ENCODE data around the gene UBL4A. TPM values are rescaled to one million over a fixed set of nuclear protein-coding genes. Genes with fewer than 3 reads are reported as not detected.

The UBL4A gene
- total RNA-seq, 3 donors from 2014 or later (not counting 1 experiment from before 2014, with no cell fraction given) = 11.7 to 22.4 (median 17.6) TPM

- Histone ChIP-seq H3K9me3 (ENCODE audit: control insufficient read depth, insufficient read depth, low read length) (no peaks in the 10 kb centered on the region), H3K27ac (ENCODE audit: low read length) (no peak overlapping the region), H3K4me1 (ENCODE audit: control insufficient read depth, insufficient read depth, low read length) (peaks cover 45% of the 10 kb centered on the region), H3K36me3 (ENCODE audit: control insufficient read depth, insufficient read depth, low read length) (peaks cover 14% of the 10 kb centered on the region), H3K4me3 (ENCODE audit: low read length) (no peak overlapping the region), H3K27me3 (ENCODE audit: control insufficient read depth, insufficient read depth, low read length) (no peaks in the 10 kb centered on the region)
- no peaks in the 10 kb centered on the region for H3K27me3 Mint-ChIP-seq (ENCODE audit: low read depth in 2 of 2)
- 90% methylated on average over 16 of the region's 17 CpGs for WGBS (ENCODE audit: insufficient coverage)
- no peaks in the 10 kb centered on the region for H3K36me3 Mint-ChIP-seq
- intact Hi-C loops (cut with micrococcal nuclease) = loop anchor here (5.0 kb wide), 1 partner anchor 43 kb away; the partner anchor contains the start of gene RPL10
- TF ChIP-seq CTCF (IDR thresholded peaks at IDR 0.05) = no peak
- peaks cover 6 to 14% of the 10 kb centered on the region in 2 donors for H3K4me1 Mint-ChIP-seq
- no peak overlapping the region for H3K27ac Mint-ChIP-seq
- no peaks in the 10 kb centered on the region for H3K9me3 Mint-ChIP-seq
- H3K4me3 Mint-ChIP-seq = no peak overlapping the region
- ATAC-seq (no peak), DNase-seq (no peak)
These were observed 45.6 kb downstream of the UBL4A start for GRCh38 chrX:154440623-154441357.

GRCh38 chrX:154439841-154440240, 46.6 kb downstream of the UBL4A start:
- no peaks in the 10 kb centered on the region for H3K36me3 Mint-ChIP-seq

GRCh38 chrX:154437971-154438893, 48.2 kb downstream of the UBL4A start:
- ATAC-seq (no peak), DNase-seq (peak in 1 of 2 donors; percentile 2)
- H3K36me3 ChIP-seq (ENCODE audit: control insufficient read depth, insufficient read depth, low read length) = peaks cover 23% of the 10 kb centered on the region
- peak overlapping the region; percentile 53 for H3K4me3 ChIP-seq (ENCODE audit: low read length)
- Mint-ChIP-seq H3K9me3 (no peaks in the 10 kb centered on the region), H3K27me3 (ENCODE audit: low read depth in 2 of 2) (no peaks in the 10 kb centered on the region), H3K4me3 (peak overlapping the region; percentile 80), H3K4me1 (peaks cover 6 to 11% of the 10 kb centered on the region in 2 donors), H3K27ac (peak overlapping the region; percentile 54 to 75), H3K36me3 (no peaks in the 10 kb centered on the region)
- no peaks in the 10 kb centered on the region for H3K9me3 ChIP-seq (ENCODE audit: control insufficient read depth, insufficient read depth, low read length)
- intact Hi-C loops (cut with micrococcal nuclease) = no loop called here
- 78% methylated on average over 24 of the region's 28 CpGs for WGBS (ENCODE audit: insufficient coverage)
- peaks cover 24% of the 10 kb centered on the region for H3K4me1 ChIP-seq (ENCODE audit: control insufficient read depth, insufficient read depth, low read length)
- TF ChIP-seq CTCF (IDR thresholded peaks at IDR 0.05) = no peak
- no peaks in the 10 kb centered on the region for H3K27me3 ChIP-seq (ENCODE audit: control insufficient read depth, insufficient read depth, low read length)
- H3K27ac ChIP-seq (ENCODE audit: low read length) = no peak overlapping the region

More at GRCh38 chrX:154439841-154440240, 46.6 kb downstream of the UBL4A start:
- no peaks in the 10 kb centered on the region for H3K9me3 ChIP-seq (ENCODE audit: control insufficient read depth, insufficient read depth, low read length)
- H3K27ac ChIP-seq (ENCODE audit: low read length) = no peak overlapping the region
- intact Hi-C loops (cut with micrococcal nuclease) = loop anchor here (5.0 kb wide), 1 partner anchor 43 kb away; the partner anchor contains the start of gene RPL10
- H3K4me1 Mint-ChIP-seq = peaks cover 6 to 14% of the 10 kb centered on the region in 2 donors
- H3K27ac Mint-ChIP-seq = no peak overlapping the region
- TF ChIP-seq CTCF (IDR thresholded peaks at IDR 0.05) = no peak
- 89% methylated on average over 12 of the region's 18 CpGs for WGBS (ENCODE audit: insufficient coverage)
- H3K36me3 ChIP-seq (ENCODE audit: control insufficient read depth, insufficient read depth, low read length) = peaks cover 23% of the 10 kb centered on the region
- H3K4me3 ChIP-seq (ENCODE audit: low read length) = no peak overlapping the region
- H3K27me3 Mint-ChIP-seq (ENCODE audit: low read depth in 2 of 2) = no peaks in the 10 kb centered on the region
- ATAC-seq = no peak
- H3K4me1 ChIP-seq (ENCODE audit: control insufficient read depth, insufficient read depth, low read length) = peaks cover 35% of the 10 kb centered on the region
- no peak for DNase-seq
- H3K9me3 Mint-ChIP-seq = no peaks in the 10 kb centered on the region
- H3K27me3 ChIP-seq (ENCODE audit: control insufficient read depth, insufficient read depth, low read length) = no peaks in the 10 kb centered on the region
- no peak overlapping the region for H3K4me3 Mint-ChIP-seq
